ENCODE results near the gene PCARE. TPM values are rescaled to one million over a fixed set of nuclear protein-coding genes. Genes with fewer than 3 reads are reported as not detected.

The PCARE gene
- total and polyA plus RNA-seq, 2 donors (not counting 1 experiment from before 2014, with no cell fraction given), result not detected

DNA sequence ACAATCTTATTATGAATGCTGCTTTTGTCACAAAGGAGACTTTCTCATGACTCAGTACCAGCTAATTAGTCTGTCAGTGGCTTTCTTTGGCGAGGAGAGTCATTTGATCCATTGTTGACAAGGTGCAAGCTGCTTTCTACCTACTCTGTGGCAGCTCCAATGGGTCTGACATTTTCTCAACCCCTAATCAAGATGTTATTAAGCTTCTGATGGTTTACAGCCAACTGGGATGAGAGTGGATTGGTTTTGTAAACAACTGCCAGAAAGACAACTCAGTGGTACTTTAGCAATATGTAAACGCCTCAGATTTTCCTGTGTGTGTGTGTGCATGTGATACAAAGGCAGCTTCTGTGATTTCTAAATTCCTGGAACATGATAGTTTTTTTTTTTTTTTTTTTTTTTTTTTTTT lies 32.7 kb upstream of the PCARE start:
- H3K27ac ChIP-seq (ENCODE audit: low read length in 2 of 2), result no peak overlapping the region
- Mint-ChIP-seq H3K27me3 (peaks cover 3% of the 10 kb centered on the region), H3K4me3 (no peak overlapping the region), H3K27ac (no peak overlapping the region), H3K4me1 (peaks cover 1% of the 10 kb centered on the region), H3K9me3 (ENCODE audit: insufficient read depth) (no peaks in the 10 kb centered on the region)
- ChIA-PET CTCF (no interaction called here), POLR2A (interaction anchor here (0.5 kb wide), 1 partner anchor 184 kb away, joined by 3 read pairs; no protein-coding TSS in a partner anchor)
- no peak overlapping the region for H3K4me2 ChIP-seq (replicated peaks; ENCODE audit: low read depth, low read length, poor library complexity, severe bottlenecking)
- H3K79me2 ChIP-seq (ENCODE audit: control insufficient read depth, insufficient read depth, low read length), result no peaks in the 10 kb centered on the region
- H3K9me3 ChIP-seq (ENCODE audit: control extremely low read depth in 1 of 3, control insufficient read depth in 2 of 3, insufficient read depth in 1 of 3, low read length in 2 of 3), result no peaks in the 10 kb centered on the region
- no peaks in the 10 kb centered on the region for H4K20me1 ChIP-seq (ENCODE audit: control insufficient read depth, insufficient read depth, low read length, poor library complexity, severe bottlenecking)
- 100% methylated on average over 1 of the region's 2 CpGs for WGBS (ENCODE audit: insufficient coverage)
- TF ChIP-seq EZH2 (IDR thresholded peaks at IDR 0.05; ENCODE audit: borderline replicate concordance, insufficient read depth, low read depth, low read length, poor library complexity, severe bottlenecking), result no peak
- TF ChIP-seq, protein P1, sequence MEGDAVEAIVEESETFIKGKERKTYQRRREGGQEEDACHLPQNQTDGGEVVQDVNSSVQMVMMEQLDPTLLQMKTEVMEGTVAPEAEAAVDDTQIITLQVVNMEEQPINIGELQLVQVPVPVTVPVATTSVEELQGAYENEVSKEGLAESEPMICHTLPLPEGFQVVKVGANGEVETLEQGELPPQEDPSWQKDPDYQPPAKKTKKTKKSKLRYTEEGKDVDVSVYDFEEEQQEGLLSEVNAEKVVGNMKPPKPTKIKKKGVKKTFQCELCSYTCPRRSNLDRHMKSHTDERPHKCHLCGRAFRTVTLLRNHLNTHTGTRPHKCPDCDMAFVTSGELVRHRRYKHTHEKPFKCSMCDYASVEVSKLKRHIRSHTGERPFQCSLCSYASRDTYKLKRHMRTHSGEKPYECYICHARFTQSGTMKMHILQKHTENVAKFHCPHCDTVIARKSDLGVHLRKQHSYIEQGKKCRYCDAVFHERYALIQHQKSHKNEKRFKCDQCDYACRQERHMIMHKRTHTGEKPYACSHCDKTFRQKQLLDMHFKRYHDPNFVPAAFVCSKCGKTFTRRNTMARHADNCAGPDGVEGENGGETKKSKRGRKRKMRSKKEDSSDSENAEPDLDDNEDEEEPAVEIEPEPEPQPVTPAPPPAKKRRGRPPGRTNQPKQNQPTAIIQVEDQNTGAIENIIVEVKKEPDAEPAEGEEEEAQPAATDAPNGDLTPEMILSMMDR (IDR thresholded peaks at IDR 0.05), result no peak
- H3K27me3 ChIP-seq (replicated peaks in 1 of 4; ENCODE audit: control extremely low read depth in 1 of 4, control insufficient read depth in 3 of 4, insufficient read depth in 4 of 4, low read length in 3 of 4), result no peaks in the 10 kb centered on the region
- H3K4me1 ChIP-seq (ENCODE audit: control insufficient read depth in 2 of 2, insufficient read depth in 2 of 2, low read length in 2 of 2), result no peaks in the 10 kb centered on the region
- no peak for ATAC-seq (ENCODE audit: low read depth)
- DNase-seq, result no peak
- intact Hi-C loops (cut with micrococcal nuclease), result no loop called here
- H3K4me3 ChIP-seq (ENCODE audit: control extremely low read depth in 1 of 5, extremely low read depth in 1 of 5, insufficient read depth in 1 of 5, low read depth in 2 of 5, low read length in 4 of 5), result no peak overlapping the region
- H2AFZ ChIP-seq (ENCODE audit: insufficient read depth, low read depth, low read length, poor library complexity, severe bottlenecking), result no peak overlapping the region
- no peak overlapping the region for H3K9ac ChIP-seq (ENCODE audit: low read length)
- no peaks in the 10 kb centered on the region for H3K36me3 ChIP-seq (replicated peaks in 1 of 2; ENCODE audit: control extremely low read depth in 1 of 2, control insufficient read depth in 1 of 2, extremely low read depth in 1 of 2, insufficient read depth in 2 of 2, low read length in 1 of 2)

DNA sequence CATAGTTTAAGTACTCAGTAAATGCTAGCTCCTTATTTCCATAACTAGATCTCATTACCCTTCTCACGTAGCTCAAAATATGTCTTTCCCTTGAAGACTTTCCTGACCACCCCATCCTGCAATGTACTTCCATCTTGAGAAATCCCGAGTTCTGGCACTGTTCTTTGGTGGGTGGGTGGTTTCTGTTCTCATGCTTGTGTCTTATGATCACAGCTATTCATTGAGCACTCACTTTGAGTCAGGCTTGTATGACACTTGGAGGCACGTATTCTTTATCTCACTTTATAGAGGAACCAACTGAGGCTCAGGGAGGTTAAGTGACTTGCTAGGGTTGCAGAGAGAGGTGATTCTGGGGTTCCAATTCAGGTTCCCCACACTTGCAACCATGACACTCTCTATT lies 31.9 kb upstream of the PCARE start:
- CTCF ChIA-PET, result no interaction called here
- Histone ChIP-seq H3K27me3 (replicated peaks in 1 of 4; ENCODE audit: control extremely low read depth in 1 of 4, control insufficient read depth in 3 of 4, insufficient read depth in 4 of 4, low read length in 3 of 4) (no peaks in the 10 kb centered on the region), H3K9me3 (ENCODE audit: control extremely low read depth in 1 of 3, control insufficient read depth in 2 of 3, insufficient read depth in 1 of 3, low read length in 2 of 3) (no peaks in the 10 kb centered on the region), H3K27ac (ENCODE audit: low read length in 2 of 2) (no peak overlapping the region), H3K4me3 (ENCODE audit: control extremely low read depth in 1 of 5, extremely low read depth in 1 of 5, insufficient read depth in 1 of 5, low read depth in 2 of 5, low read length in 4 of 5) (no peak overlapping the region), H3K36me3 (replicated peaks in 1 of 2; ENCODE audit: control extremely low read depth in 1 of 2, control insufficient read depth in 1 of 2, extremely low read depth in 1 of 2, insufficient read depth in 2 of 2, low read length in 1 of 2) (no peaks in the 10 kb centered on the region), H3K4me1 (ENCODE audit: control insufficient read depth in 2 of 2, insufficient read depth in 2 of 2, low read length in 2 of 2) (no peaks in the 10 kb centered on the region), H2AFZ (ENCODE audit: insufficient read depth, low read depth, low read length, poor library complexity, severe bottlenecking) (no peak overlapping the region), H3K79me2 (ENCODE audit: control insufficient read depth, insufficient read depth, low read length) (no peaks in the 10 kb centered on the region), H4K20me1 (ENCODE audit: control insufficient read depth, insufficient read depth, low read length, poor library complexity, severe bottlenecking) (no peaks in the 10 kb centered on the region), H3K4me2 (replicated peaks; ENCODE audit: low read depth, low read length, poor library complexity, severe bottlenecking) (no peak overlapping the region), H3K9ac (ENCODE audit: low read length) (no peak overlapping the region)
- TF ChIP-seq, protein P1 (IDR thresholded peaks at IDR 0.05), result no peak
- TF ChIP-seq EZH2 (IDR thresholded peaks at IDR 0.05; ENCODE audit: borderline replicate concordance, insufficient read depth, low read depth, low read length, poor library complexity, severe bottlenecking), result no peak
- DNase-seq (no peak), ATAC-seq (ENCODE audit: low read depth) (no peak)
- intact Hi-C loops (cut with micrococcal nuclease), result no loop called here
- no CpG with 5 or more reads among the region's 3 CpGs for WGBS (ENCODE audit: insufficient coverage)
- POLR2A ChIA-PET, result no interaction called here
- Mint-ChIP-seq H3K9me3 (ENCODE audit: insufficient read depth) (no peaks in the 10 kb centered on the region), H3K4me3 (no peak overlapping the region), H3K27me3 (peaks cover 6% of the 10 kb centered on the region), H3K27ac (no peak overlapping the region), H3K4me1 (peaks cover 1% of the 10 kb centered on the region)

All from B cell (primary cell).